Astrocyte of the cerebellum (primary cell): Measurements from ENCODE around the gene WDR47.

Source experiments
- DNase-seq: peaks from one replicate; pipeline ENCODE4 v3.0.0-alpha.2; 2011; ENCODE audit warnings: low read depth
- H3K4me3 ChIP-seq: 2 replicates; pipeline ENCODE4 v1.5.1; 2011; ENCODE audit warnings: mild to moderate bottlenecking, low read depth, low read length, moderate library complexity
- CTCF ChIP-seq: IDR thresholded peaks from 2 replicates; pipeline ENCODE4 v1.5.1; 2012; ENCODE audit warnings: low read length, low read depth, moderate library complexity, mild to moderate bottlenecking; ENCODE audit errors: missing control alignments
- in situ Hi-C: cut with HindIII; loops from 2 replicates; pipeline ENCODE4 v1.10.0; 2017; ENCODE audit warnings: low sequenced_read_pairs

The WDR47 gene

DNA sequence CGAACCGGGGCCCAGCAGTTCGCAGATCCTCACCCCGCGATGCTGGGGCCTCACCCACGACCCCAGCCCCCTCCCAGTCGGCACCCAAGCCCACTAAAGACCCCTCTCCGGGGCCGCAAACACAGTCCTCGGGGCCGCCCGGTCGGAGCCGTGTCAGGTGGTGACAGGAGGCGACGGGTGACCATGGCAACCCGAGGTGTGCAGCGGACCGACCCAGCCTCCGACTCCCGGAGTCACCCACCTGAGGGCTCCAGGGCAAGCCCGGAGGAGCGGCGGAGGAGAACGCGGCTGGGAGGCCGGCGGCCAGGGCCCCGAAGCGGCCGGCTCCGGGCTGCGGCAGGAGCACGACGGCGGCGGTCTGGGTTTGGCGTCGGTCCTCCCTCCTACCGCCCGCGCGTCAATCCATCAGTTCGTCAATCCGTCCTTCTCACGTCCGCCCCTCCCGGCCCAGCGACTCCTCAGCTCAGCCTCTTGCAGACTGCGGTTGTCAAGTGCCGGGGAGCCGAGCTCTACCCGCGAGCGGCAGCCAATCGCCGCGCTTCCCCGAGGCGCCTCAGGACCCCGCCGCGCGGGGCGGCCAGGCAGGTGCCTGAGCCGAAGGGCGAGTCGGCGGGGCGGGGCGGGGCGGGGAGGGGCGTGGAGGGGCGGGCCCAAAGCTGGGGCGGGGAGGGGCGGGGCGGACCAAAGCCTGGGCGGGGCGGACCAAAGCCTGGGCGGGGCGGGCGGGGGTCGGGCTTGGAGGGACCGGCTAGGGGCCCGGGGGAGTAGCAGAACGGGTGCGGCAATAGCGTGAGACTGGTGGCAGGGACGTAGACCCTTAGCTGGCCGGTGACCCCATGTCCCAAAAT, at the start of gene WDR47:
Gene WDR47 (minus strand): TSS at position 482 of the 848 bp plus-strand sequence. CDS start 18,590 bp downstream, outside the sequence.
- in situ Hi-C loops: no loop called here

DNA sequence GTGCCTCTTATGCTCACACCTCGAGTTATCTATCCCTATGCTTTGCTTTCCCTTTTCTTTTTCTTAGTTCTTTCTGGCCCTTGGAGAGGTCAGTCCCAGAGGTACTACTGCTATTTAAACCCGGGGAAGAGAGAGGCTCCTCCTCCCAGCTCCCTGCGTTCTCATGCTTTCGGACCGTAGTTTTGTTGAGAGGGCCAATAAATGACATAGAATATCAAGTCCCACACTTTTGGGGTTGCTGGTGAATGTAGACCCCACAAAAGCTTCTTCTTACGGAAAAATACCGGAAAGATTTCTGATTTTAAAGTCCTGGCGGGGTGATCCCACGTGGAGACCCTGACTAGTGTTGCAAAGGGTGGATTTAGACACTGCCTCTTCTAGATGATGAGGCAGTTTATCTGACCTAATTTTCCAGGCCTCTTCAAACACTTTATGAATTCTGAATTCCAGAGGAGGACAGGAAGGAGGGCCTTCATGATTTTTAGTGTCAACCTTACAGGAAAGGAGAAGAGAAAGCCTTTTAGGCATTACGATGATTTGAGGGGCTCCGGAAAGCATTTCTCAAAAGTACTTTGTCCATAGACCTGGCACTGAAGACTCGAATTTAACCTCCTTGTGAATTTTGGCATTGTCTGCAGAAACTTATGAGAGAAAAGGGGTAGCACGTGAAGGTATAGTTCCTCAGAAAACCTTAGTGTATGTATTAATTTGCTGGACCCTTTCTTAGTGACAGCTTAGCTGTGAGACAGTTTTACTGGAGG, 49.4 kb upstream of the WDR47 start:
- in situ Hi-C loops: no loop called here
- DNase-seq: no peak
- H3K4me3 ChIP-seq: peak overlapping the region; percentile 89
- TF ChIP-seq CTCF: no peak

More for the DNA sequence above, at the start of gene WDR47:
- H3K4me3 ChIP-seq: peak within 1 kb of the TSS; percentile 94
- DNase-seq: peak; percentile 83
- no peak for TF ChIP-seq CTCF

DNA sequence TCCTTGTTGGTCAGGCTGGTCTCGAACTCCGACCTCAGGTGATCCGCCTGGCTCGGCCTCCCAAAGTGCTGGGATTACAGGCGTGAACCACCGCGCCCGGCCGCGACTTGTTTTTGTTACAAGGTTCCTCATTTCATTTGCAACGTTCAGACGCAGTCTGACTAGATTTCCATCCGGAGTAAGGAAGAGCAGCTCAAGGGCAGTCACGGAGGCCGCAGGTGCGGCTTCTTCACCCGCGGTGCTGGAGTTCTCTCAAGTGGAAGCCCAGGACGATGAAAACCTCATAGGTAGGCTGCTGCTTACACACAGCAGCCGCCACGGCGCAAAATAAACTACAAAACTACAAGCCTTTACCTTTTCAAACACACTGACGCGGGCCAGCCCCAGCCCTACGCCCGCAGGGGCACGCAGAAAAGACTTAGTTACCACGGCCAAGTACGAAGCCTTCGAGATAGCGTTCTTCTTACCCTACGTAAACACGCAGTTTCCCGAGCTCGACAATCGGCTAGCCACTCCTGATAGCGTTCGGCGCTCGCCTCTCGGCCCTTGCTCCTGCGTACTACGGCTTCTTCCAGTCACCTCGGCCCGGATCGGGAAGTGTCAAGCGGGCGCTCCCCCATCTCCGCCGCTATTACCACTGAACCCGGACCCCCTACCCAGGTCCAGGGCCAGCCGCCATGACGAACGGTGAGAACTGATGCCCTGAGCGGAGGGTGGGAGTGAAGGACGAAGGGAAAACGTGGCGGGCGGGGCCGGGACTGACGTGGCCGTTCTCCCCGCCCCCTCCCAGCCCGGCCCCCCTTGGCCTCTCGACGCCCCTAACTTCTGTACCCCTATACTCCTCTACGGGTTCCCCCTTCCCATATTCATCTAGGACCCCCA, 48.5 kb upstream of the WDR47 start, which contains the start of gene TMEM167B:
Gene TMEM167B (plus strand): TSS at position 569 of the 882 bp plus-strand sequence. CDS start 109 bp downstream, at position 678.
- peak within 1 kb of the TSS; percentile 89 for H3K4me3 ChIP-seq
- TF ChIP-seq CTCF: no peak
- peak; percentile 89 for DNase-seq
- in situ Hi-C loops: no loop called here

GRCh38 chr1:109089242-109090015, 47.5 kb upstream of the WDR47 start:
- TF ChIP-seq CTCF: peak; percentile 53
- in situ Hi-C loops: no loop called here
- no peak for DNase-seq
- peak overlapping the region; percentile 89 for H3K4me3 ChIP-seq

- no peak for TF ChIP-seq CTCF
- no peak overlapping the region for H3K4me3 ChIP-seq
- in situ Hi-C loops: no loop called here
- peak; percentile 44 for DNase-seq
These were observed 42.9 kb upstream of the WDR47 start for GRCh38 chr1:109084563-109085517.
